SK-N-MC (cell line): ENCODE data around the gene RICTOR.

Experiments
- EZH2 ChIP-seq: fragments of 200-600 bp; sonication (generic); IDR thresholded peaks from one replicate; pipeline ENCODE4 v1.6.1; 2017; ENCODE audit warnings: antibody characterized with exemption
- FOXP2 ChIP-seq: optimal IDR thresholded peaks from 2 replicates; pipeline ENCODE3; 2011; ENCODE audit warnings: mild to moderate bottlenecking, moderate library complexity; ENCODE audit not compliant: insufficient read depth; ENCODE audit errors: extremely low read length, control extremely low read depth
- POLR2AphosphoS5 ChIP-seq: IDR thresholded peaks from 2 replicates; pipeline ENCODE4 v1.6.1; 2012; ENCODE audit warnings: mild to moderate bottlenecking, low read depth, low read length, borderline replicate concordance

GRCh38 chr5:38888041-38888440, 186.2 kb downstream of the RICTOR start:
- TF ChIP-seq POLR2AphosphoS5 (no peak), EZH2 (no peak), FOXP2 (no peak)
